AG09319 (cell line): ENCODE measurements around the gene CPVL.

Experiments
- DNase-seq: peaks from one replicate; pipeline ENCODE4 v3.0.0-alpha.2; 2010; ENCODE audit warnings: low read depth; ENCODE audit errors: extremely low read depth
- TF ChIP-seq, protein P1 (sequence below): IDR thresholded peaks from 2 replicates; pipeline ENCODE4 v1.5.1; 2011; ENCODE audit warnings: low read depth, mild to moderate bottlenecking, inconsistent platforms, low read length, moderate library complexity

Gene CPVL

DNA sequence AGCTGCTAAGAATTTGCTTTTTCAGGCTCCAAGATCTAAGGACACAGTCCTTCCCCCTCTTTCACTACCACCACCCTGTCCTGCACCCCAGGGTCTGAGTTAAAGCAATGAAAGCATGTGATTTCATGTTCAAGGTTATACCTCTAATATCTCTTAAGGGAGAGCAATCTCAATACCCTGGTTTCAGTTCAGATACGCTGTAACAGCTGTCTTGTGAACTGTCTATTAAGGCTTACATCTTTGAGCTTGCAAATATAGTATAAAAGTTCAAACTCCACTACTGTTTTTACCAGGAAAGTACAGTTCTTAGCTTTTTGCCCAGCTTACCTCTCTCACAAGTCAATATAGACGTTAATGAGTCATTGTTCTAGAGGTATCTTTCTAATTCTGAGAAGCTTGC is 2.6 kb downstream of the CPVL start:
- DNase-seq = no peak
- TF ChIP-seq, protein P1, sequence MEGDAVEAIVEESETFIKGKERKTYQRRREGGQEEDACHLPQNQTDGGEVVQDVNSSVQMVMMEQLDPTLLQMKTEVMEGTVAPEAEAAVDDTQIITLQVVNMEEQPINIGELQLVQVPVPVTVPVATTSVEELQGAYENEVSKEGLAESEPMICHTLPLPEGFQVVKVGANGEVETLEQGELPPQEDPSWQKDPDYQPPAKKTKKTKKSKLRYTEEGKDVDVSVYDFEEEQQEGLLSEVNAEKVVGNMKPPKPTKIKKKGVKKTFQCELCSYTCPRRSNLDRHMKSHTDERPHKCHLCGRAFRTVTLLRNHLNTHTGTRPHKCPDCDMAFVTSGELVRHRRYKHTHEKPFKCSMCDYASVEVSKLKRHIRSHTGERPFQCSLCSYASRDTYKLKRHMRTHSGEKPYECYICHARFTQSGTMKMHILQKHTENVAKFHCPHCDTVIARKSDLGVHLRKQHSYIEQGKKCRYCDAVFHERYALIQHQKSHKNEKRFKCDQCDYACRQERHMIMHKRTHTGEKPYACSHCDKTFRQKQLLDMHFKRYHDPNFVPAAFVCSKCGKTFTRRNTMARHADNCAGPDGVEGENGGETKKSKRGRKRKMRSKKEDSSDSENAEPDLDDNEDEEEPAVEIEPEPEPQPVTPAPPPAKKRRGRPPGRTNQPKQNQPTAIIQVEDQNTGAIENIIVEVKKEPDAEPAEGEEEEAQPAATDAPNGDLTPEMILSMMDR = no peak

DNA sequence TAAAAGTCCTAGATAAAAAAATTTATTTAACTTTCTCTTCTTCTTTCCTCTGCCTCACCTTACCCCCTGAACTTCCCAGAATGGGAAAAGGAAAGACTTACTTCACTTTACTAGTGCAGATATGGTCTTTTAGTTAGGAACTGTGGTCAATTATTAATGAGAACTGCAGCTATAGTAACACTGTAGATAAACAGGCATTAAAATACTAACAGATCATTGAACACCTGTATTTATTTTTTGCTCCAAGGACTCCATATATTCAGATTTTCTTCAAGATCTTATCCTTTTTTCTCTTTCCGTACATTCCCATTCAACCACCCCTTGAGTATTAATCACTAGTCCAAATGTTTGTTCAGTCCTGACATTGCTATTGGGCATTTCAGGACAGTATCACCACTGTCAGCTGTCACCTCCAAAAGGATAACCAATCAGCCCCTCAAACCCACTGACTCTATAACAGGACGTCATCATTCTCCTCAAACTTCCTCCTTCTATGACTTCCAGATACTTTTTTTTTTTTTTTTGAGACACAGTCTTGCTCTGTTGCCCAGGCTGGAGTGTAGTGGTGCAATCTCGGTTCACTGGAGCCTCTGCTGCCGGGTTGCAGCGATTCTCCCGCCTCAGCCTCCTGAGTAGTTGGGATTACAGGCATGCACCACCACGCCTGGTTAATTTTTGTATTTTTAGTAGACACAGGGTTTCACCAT is 4.2 kb downstream of the CPVL start:
- DNase-seq = no peak
- TF ChIP-seq, protein P1 = no peak

DNA sequence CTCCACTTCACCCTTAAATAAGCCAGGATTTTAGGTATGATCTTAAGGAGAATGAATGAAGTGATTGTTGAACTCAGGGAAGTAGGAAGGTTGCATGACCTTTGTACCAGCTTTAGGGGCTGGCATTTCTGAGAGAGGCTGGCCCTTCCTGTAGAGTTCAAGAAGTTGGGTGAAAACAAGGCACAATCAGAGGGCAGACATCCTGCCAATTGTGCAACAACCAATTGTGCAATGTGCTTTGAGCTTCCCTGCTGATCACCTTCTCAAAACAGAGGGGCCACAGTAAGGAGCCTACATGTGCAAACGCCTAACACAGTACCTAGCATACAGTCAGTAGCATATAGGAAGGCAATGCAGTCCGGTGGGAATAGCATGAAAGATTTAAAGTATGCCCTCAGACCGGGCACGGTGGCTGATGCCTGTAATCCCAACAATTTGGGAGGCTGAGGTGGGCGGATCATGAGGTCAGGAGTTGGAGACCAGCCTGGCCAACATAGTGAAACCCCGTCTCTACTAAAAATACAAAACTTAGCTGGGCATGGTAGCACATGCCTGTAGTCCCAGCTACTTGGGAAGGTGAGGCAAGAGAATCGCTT is 5.4 kb downstream of the CPVL start:
- TF ChIP-seq, protein P1 = no peak
- DNase-seq = no peak

DNA sequence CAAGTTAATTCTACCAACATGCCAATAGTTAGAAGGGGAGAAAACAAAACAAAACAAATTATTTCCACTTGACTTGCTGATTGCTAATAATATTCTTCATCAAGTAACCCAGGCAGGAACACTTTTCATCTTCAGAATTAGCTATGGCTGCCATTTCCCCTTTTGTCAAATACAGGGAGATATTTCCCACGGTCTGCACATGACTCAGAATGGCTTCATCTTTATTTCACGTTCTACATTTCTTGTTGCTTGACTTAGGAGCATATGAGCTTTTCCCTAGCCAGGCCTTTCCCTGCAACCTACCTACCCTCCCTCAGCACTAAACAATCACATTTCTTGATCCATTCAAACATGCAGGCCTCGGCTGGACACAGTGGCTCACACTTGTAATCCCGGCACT is 6.5 kb downstream of the CPVL start:
- TF ChIP-seq, protein P1 = no peak
- DNase-seq = no peak

DNA sequence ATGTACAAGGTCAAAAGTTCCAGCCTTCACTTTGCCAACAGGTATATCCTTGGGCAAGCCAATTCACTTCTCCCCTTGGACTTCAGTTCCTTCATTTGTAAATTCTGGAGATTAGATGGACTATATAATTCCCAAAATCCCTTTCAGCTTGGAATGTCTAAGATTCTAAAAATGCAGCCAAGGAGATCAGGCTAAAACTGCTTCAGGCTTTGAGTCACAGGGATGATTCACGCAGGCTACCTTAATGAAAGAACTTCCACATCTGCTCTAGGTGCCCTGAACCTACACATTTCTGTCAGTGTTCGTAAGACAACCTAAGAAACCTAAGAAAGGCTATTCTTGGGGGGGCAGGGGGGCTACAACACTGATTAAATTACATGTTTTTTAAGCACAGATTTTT is 7.1 kb downstream of the CPVL start:
- TF ChIP-seq, protein P1 = no peak

DNA sequence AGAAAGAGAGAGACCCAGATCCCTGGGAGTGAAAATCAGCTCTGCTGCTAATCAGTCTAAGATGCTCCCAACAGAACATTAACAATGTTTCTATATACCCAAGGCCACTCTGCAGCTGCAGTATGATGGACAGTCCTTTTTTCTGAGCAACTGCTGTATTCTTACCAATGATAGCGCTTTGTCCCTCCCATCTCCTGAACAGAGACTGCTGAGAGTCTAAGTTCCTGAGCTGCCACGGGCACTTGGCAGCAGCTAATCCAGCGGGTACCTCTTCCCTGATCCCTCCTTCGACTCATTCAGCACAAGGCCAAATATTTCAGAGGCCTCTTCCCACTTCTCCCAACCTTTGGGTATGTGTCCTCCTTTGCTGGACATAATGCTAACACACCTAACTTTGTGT is 7.7 kb downstream of the CPVL start:
- TF ChIP-seq, protein P1 = no peak
- no peak for DNase-seq

More for the DNA sequence above, 7.1 kb downstream of the CPVL start:
- no peak for DNase-seq

DNA sequence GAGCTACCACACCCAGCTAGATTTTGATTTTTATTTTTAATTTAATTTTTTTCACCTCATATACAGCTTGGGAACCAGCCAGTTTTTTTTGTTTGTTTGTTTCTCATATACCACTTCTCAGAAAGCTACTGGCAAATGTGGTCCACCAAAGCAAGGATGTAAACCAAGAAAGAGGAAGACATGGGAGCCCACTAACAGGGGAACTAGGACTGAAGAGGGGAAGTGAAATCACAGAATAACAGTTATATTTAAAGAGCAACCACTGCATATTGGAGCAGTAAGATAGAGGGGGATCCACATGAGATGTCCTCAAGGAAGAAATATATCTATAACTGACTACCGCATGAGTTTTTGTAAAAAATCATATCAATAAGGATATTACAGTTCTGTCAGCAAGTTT is 10.5 kb downstream of the CPVL start:
- DNase-seq = no peak
- TF ChIP-seq, protein P1 = no peak
